DOHH2 (cell line): ENCODE measurements around the gene DCLRE1C.

Experiments used
- H3F3A ChIP-seq: fragments of 200-600 bp; sonication (generic), shearing (Covaris generic); 2 replicates; pipeline ENCODE4 v1.6.0; 2016; ENCODE audit warnings: antibody characterized with exemption, mild to moderate bottlenecking; ENCODE audit not compliant: control insufficient read depth, insufficient read depth
- H3K27ac ChIP-seq: fragments of 200-600 bp; sonication (generic); 2 replicates; pipeline ENCODE4 v1.5.1; 2014; ENCODE audit warnings: low read depth, mild to moderate bottlenecking, low read length, moderate library complexity
- H3K27me3 ChIP-seq: fragments of 200-600 bp; sonication (generic); 2 replicates; pipeline ENCODE4 v1.6.1; 2014; ENCODE audit warnings: mild to moderate bottlenecking, low read length, mixed read lengths; ENCODE audit not compliant: control insufficient read depth
- H3K36me3 ChIP-seq: fragments of 200-600 bp; sonication (generic); 2 replicates; pipeline ENCODE4 v1.6.1; 2014; ENCODE audit warnings: mild to moderate bottlenecking, low read length, moderate library complexity, mixed read lengths; ENCODE audit not compliant: control insufficient read depth
- H3K4me1 ChIP-seq: fragments of 200-600 bp; sonication (generic); 2 replicates; pipeline ENCODE4 v1.6.1; 2014; ENCODE audit warnings: mild to moderate bottlenecking, low read length, mixed read lengths; ENCODE audit not compliant: control insufficient read depth
- H3K4me2 ChIP-seq: fragments of 200-600 bp; sonication (generic); 2 replicates; pipeline ENCODE4 v1.6.0; 2014; ENCODE audit warnings: mild to moderate bottlenecking, low read length, moderate library complexity
- H3K4me3 ChIP-seq: fragments of 200-600 bp; sonication (generic); 2 replicates; pipeline ENCODE4 v1.5.1; 2014; ENCODE audit warnings: mild to moderate bottlenecking, low read length, mixed read lengths
- H3K79me2 ChIP-seq: fragments of 200-600 bp; sonication (generic); 2 replicates; pipeline ENCODE4 v1.6.1; 2014; ENCODE audit warnings: mild to moderate bottlenecking, low read length, mixed read lengths; ENCODE audit not compliant: control insufficient read depth
- H3K9me2 ChIP-seq: fragments of 200-600 bp; sonication (generic); replicated peaks from 2 replicates; pipeline ENCODE4 v1.6.1; 2014; ENCODE audit warnings: mild to moderate bottlenecking, low read length, mixed read lengths; ENCODE audit not compliant: control insufficient read depth
- H3K9me3 ChIP-seq: fragments of 200-600 bp; sonication (generic); 2 replicates; pipeline ENCODE4 v1.6.1; 2014; ENCODE audit warnings: antibody characterized with exemption, low read length, mixed read lengths; ENCODE audit not compliant: control insufficient read depth, insufficient read depth
- H4K20me1 ChIP-seq: fragments of 200-600 bp; sonication (generic); 2 replicates; pipeline ENCODE4 v1.6.0; 2014; ENCODE audit warnings: low read depth, mild to moderate bottlenecking, antibody characterized with exemption, low read length, moderate library complexity; ENCODE audit not compliant: control insufficient read depth, insufficient read depth
- CTCF ChIP-seq: fragments of 200-600 bp; sonication (generic); IDR thresholded peaks from one replicate; pipeline ENCODE4 v1.5.1; 2014; ENCODE audit warnings: antibody characterized with exemption, mild to moderate bottlenecking, low read depth, low read length; ENCODE audit not compliant: poor library complexity, severe bottlenecking
- EZH2phosphoT487 ChIP-seq: fragments of 200-600 bp; sonication (generic); IDR thresholded peaks from 2 replicates; pipeline ENCODE4 v1.6.1; 2017; ENCODE audit warnings: borderline replicate concordance, mild to moderate bottlenecking, antibody characterized with exemption, low read length, moderate library complexity, mixed read lengths

Gene DCLRE1C

GRCh38 chr10:14860791-14861190 lies 93.1 kb downstream of the DCLRE1C start:
- H3K4me2 ChIP-seq, result no peak overlapping the region
- no peaks in the 10 kb centered on the region for H4K20me1 ChIP-seq
- H3K4me1 ChIP-seq, result peaks cover 17% of the 10 kb centered on the region
- no peaks in the 10 kb centered on the region for H3K27me3 ChIP-seq
- no peaks in the 10 kb centered on the region for H3K9me3 ChIP-seq
- H3K27ac ChIP-seq, result no peak overlapping the region
- H3K4me3 ChIP-seq, result no peak overlapping the region
- no peak for TF ChIP-seq CTCF
- no peak for TF ChIP-seq EZH2phosphoT487
- H3F3A ChIP-seq, result 0 out of 2 replicates have a peak, but pooled peaks cover 2% of the 10 kb centered on the region
- H3K79me2 ChIP-seq, result no peaks in the 10 kb centered on the region
- peaks cover 67% of the 10 kb centered on the region for H3K36me3 ChIP-seq
- no peaks in the 10 kb centered on the region for H3K9me2 ChIP-seq

GRCh38 chr10:14859775-14860174 lies 94.1 kb downstream of the DCLRE1C start:
- H3K4me2 ChIP-seq, result no peak overlapping the region
- no peaks in the 10 kb centered on the region for H4K20me1 ChIP-seq
- H3F3A ChIP-seq, result 0 out of 2 replicates have a peak, but pooled peaks cover 2% of the 10 kb centered on the region
- peaks cover 17% of the 10 kb centered on the region for H3K4me1 ChIP-seq
- peaks cover 73% of the 10 kb centered on the region for H3K36me3 ChIP-seq
- TF ChIP-seq EZH2phosphoT487 (no peak), CTCF (no peak)
- no peak overlapping the region for H3K4me3 ChIP-seq
- no peaks in the 10 kb centered on the region for H3K9me3 ChIP-seq
- H3K79me2 ChIP-seq, result no peaks in the 10 kb centered on the region
- H3K9me2 ChIP-seq, result no peaks in the 10 kb centered on the region
- no peaks in the 10 kb centered on the region for H3K27me3 ChIP-seq
- no peak overlapping the region for H3K27ac ChIP-seq

DNA sequence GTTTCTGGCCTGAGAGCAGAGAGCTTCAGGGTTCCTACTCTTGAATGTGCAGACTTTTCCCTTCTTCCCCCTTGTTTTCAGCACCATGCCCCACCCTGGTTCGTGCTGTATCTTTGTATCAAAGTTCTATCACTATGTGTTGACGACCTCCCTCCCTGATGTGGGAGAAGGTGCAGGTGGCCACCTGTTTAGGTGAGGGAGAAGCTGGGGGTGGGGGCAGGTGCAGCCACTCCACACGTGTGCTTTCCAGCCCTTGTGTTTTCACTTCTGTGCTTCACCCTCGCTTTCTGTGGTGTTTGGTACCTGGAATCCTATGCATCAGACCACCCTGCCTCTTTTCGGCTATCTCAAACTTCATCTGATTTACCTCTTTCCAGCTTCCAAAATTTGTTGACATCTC lies 94.9 kb downstream of the DCLRE1C start:
- Histone ChIP-seq H3K27me3 (no peaks in the 10 kb centered on the region), H3F3A (0 out of 2 replicates have a peak, but pooled peaks cover 2% of the 10 kb centered on the region), H3K9me3 (no peaks in the 10 kb centered on the region), H3K9me2 (no peaks in the 10 kb centered on the region), H4K20me1 (no peaks in the 10 kb centered on the region), H3K36me3 (peaks cover 79% of the 10 kb centered on the region), H3K27ac (no peak overlapping the region), H3K4me1 (peaks cover 17% of the 10 kb centered on the region), H3K4me3 (no peak overlapping the region), H3K79me2 (no peaks in the 10 kb centered on the region), H3K4me2 (no peak overlapping the region)
- TF ChIP-seq CTCF (no peak), EZH2phosphoT487 (no peak)
